Measurements from ENCODE around the gene CYP2U1. TPM values are rescaled to one million over a fixed set of nuclear protein-coding genes. Genes with fewer than 3 reads are reported as not detected.

Gene CYP2U1
- total RNA-seq, 2 experiments from 2014 or later = 5.6 to 11.8 TPM

- no TSS peak for BruUV-seq (replicated peaks)
- peaks cover 9% of the 10 kb centered on the region for H3K4me1 ChIP-seq (ENCODE audit: insufficient read depth, low read length, poor library complexity, severe bottlenecking)
- no peaks in the 10 kb centered on the region for H3K9me2 ChIP-seq (ENCODE audit: insufficient read depth, low read length)
- peaks cover 11% of the 10 kb centered on the region for H4K20me1 ChIP-seq (ENCODE audit: insufficient read depth, low read length)
- H3K4me2 ChIP-seq (ENCODE audit: low read length) = no peak overlapping the region
- H3K4me3 ChIP-seq (ENCODE audit: low read depth, low read length, poor library complexity, severe bottlenecking) = no peak overlapping the region
- DNase-seq (ENCODE audit: low spot score) = no peak
- H3K79me2 ChIP-seq (ENCODE audit: insufficient read depth, low read depth, low read length) = peaks cover 50% of the 10 kb centered on the region
- ChIA-PET CTCF (ENCODE audit: unreplicated experiment) (interaction anchor here (0.7 kb wide), 1 partner anchor 182 kb away, joined by 3 read pairs; no protein-coding TSS in a partner anchor), POLR2A (interaction anchor here (0.8 to 1.5 kb wide), 3 partner anchors 8 to 19 kb away, joined by 3 to 5 read pairs (median 4); no protein-coding TSS in a partner anchor)
- intact Hi-C loops (cut with micrococcal nuclease; ENCODE audit: unreplicated experiment) = no loop called here
- peaks cover 86% of the 10 kb centered on the region for H3K36me3 ChIP-seq (ENCODE audit: insufficient read depth, low read length)
- H3K9me3 ChIP-seq (ENCODE audit: low read length) = no peaks in the 10 kb centered on the region
- TF ChIP-seq CTCF (conservative IDR thresholded peaks at IDR 0.05; ENCODE audit: low read length) = no peak
- no peak for TF ChIP-seq EZH2phosphoT487 (IDR thresholded peaks at IDR 0.05; ENCODE audit: borderline replicate concordance, low read depth, low read length)
- no peak overlapping the region for H2AFZ ChIP-seq (ENCODE audit: low read length)
- H3K27ac ChIP-seq (ENCODE audit: low read depth, low read length, poor library complexity, severe bottlenecking) = no peak overlapping the region
Measured at GRCh38 chr4:107999932-108000539, 68.7 kb downstream of the CYP2U1 start.

GRCh38 chr4:108001540-108002135 is 70.3 kb downstream of the CYP2U1 start:
- no TSS peak for BruUV-seq (replicated peaks)
- H2AFZ ChIP-seq (ENCODE audit: low read length) = no peak overlapping the region
- no peak for DNase-seq (ENCODE audit: low spot score)
- peaks cover 34% of the 10 kb centered on the region; the same call in 1 of the 2 replicates for H3K79me2 ChIP-seq (ENCODE audit: insufficient read depth, low read depth, low read length)
- no peak overlapping the region for H3K4me2 ChIP-seq (ENCODE audit: low read length)
- H3K4me3 ChIP-seq (ENCODE audit: low read depth, low read length, poor library complexity, severe bottlenecking) = no peak overlapping the region
- intact Hi-C loops (cut with micrococcal nuclease; ENCODE audit: unreplicated experiment) = no loop called here
- TF ChIP-seq CTCF (conservative IDR thresholded peaks at IDR 0.05; ENCODE audit: low read length) (no peak), EZH2phosphoT487 (IDR thresholded peaks at IDR 0.05; ENCODE audit: borderline replicate concordance, low read depth, low read length) (no peak)
- no peaks in the 10 kb centered on the region for H3K9me2 ChIP-seq (ENCODE audit: insufficient read depth, low read length)
- H3K4me1 ChIP-seq (ENCODE audit: insufficient read depth, low read length, poor library complexity, severe bottlenecking) = peaks cover 7% of the 10 kb centered on the region
- CTCF ChIA-PET (ENCODE audit: unreplicated experiment) = no interaction called here
- H3K27ac ChIP-seq (ENCODE audit: low read depth, low read length, poor library complexity, severe bottlenecking) = no peak overlapping the region
- no peaks in the 10 kb centered on the region for H4K20me1 ChIP-seq (ENCODE audit: insufficient read depth, low read length)
- H3K9me3 ChIP-seq (ENCODE audit: low read length) = no peaks in the 10 kb centered on the region
- POLR2A ChIA-PET = interaction anchor here (1.1 to 1.3 kb wide), 3 partner anchors 12 to 17 kb away, joined by 4 to 9 read pairs (median 4); no protein-coding TSS in a partner anchor
- H3K36me3 ChIP-seq (ENCODE audit: insufficient read depth, low read length) = peaks cover 74% of the 10 kb centered on the region

Other genes starting within 250 kb of the CYP2U1 start
- 57.4 and 62.0 TPM in 2 replicates for gene PAPSS1, start 211.3 kb upstream of the CYP2U1 start, total RNA-seq (2014; rRNA removed; shearing (Covaris generic))
- gene PAPSS1, start 211.3 kb upstream of the CYP2U1 start, total RNA-seq (2022) = 118 and 128 TPM in 2 replicates
- not detected in 2 replicates for gene SGMS2, start 106.6 kb upstream of the CYP2U1 start, total RNA-seq (2014; rRNA removed; shearing (Covaris generic))
- gene SGMS2, start 106.6 kb upstream of the CYP2U1 start, total RNA-seq (2022) = not detected in 2 replicates
- 31.2 and 32.3 TPM in 2 replicates for gene HADH, start 58.3 kb downstream of the CYP2U1 start, total RNA-seq (2014; rRNA removed; shearing (Covaris generic))
- 78.7 and 87.8 TPM in 2 replicates for gene HADH, start 58.3 kb downstream of the CYP2U1 start, total RNA-seq (2022)
- gene LEF1, start 237.4 kb downstream of the CYP2U1 start, total RNA-seq (2014; rRNA removed; shearing (Covaris generic)) = 173 and 207 TPM in 2 replicates
- 223 and 306 TPM in 2 replicates for gene LEF1, start 237.4 kb downstream of the CYP2U1 start, total RNA-seq (2022)

Data from OCI-LY7 (cell line).